Heart left ventricle (tissue), 13 donors: ENCODE data around the gene FBXO46.

Experiments used
- POLR2A ChIP-seq, 2 donors: fragments of 450-650 bp; IDR thresholded peaks; one replicate each; pipeline ENCODE4 v1.6.1; 2017; ENCODE audit warnings: antibody characterized with exemption in 2 of 2, mild to moderate bottlenecking in 2 of 2, moderate library complexity in 2 of 2
- TF ChIP-seq, protein P1 (sequence below), 12 donors: fragments of 200-600 bp; sonication (generic) in 4 of 12; IDR thresholded peaks; one replicate each; pipeline versions ENCODE4 v1.5.0 to v1.8.0; 2018 to 2022; ENCODE audit warnings: antibody characterized with exemption in 12 of 12, mild to moderate bottlenecking in 5 of 12
- donor health status: ischemic (EF 13 %, LVEDD 7.1; RV severe dilation, severe dysfunction).
- donor health status: DM: no; HTN: yes; CAD: no.
- donor health status: DM: no; HTN: no; CAD: no.
- donor health status: ischemic (EF 25% LVEDD 6.9; RV normal size, moderate dysfunction).
- donor health status: ischemic (EF 25% LVEDD 5.7; RV mildly dilated, moderate dysfunction).
- donor health status: ischemic (EF 35%, LVEDD 5.7; RV mildly dilated, moderate dysfunction).
- donor health status: nonischemic (EF 11% LVEDD 7.7; RV severe dilation, severe dysfunction).
- donor health status: DM: yes; HTN: yes; CAD: no.
- donor health status: PGD.
- donor health status: ischemic (EF 29% LVEDD 5.4; RV normal size, mild dysfunction).
- donor health status: nonischemic (EF 23%, LVEDD 6.1; RV moderate dilation, normal function).

DNA sequence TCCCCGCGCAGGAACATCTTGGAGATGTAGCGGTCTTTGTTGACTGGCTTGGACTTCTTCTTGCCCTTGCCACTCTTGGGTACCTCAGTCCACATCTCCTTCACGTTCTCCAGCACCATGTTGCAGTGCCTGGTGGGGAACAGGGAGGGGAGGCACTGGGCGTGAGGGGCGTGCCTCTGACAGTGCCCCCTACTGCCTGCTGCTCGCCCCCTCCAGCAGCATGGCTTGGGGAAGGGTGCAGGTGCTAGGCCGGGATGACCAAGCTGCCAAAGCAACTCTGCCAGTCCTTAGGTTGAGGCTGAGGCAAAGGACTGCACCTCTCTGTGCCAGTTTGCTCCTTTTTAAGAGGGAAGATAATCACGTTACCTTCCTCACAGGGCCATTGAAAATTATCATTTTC lies 43.1 kb downstream of the FBXO46 start:
- TF ChIP-seq, protein P1, sequence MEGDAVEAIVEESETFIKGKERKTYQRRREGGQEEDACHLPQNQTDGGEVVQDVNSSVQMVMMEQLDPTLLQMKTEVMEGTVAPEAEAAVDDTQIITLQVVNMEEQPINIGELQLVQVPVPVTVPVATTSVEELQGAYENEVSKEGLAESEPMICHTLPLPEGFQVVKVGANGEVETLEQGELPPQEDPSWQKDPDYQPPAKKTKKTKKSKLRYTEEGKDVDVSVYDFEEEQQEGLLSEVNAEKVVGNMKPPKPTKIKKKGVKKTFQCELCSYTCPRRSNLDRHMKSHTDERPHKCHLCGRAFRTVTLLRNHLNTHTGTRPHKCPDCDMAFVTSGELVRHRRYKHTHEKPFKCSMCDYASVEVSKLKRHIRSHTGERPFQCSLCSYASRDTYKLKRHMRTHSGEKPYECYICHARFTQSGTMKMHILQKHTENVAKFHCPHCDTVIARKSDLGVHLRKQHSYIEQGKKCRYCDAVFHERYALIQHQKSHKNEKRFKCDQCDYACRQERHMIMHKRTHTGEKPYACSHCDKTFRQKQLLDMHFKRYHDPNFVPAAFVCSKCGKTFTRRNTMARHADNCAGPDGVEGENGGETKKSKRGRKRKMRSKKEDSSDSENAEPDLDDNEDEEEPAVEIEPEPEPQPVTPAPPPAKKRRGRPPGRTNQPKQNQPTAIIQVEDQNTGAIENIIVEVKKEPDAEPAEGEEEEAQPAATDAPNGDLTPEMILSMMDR (IDR thresholded peaks at IDR 0.05) = no peak
- no peak for TF ChIP-seq POLR2A (IDR thresholded peaks at IDR 0.05)
